Thyroid gland (tissue), 4 donors: ENCODE results near the gene SND1. TPM values are rescaled to one million over a fixed set of nuclear protein-coding genes. Genes with fewer than 3 reads are reported as not detected.

Source experiments
- DNase-seq, 2 donors: peaks; one replicate each; pipeline ENCODE4 v3.0.0-alpha.2; 2019
- H3K27ac ChIP-seq, 3 donors: fragments of 200-600 bp; sonication (generic); 1 replicate in 2 of 3; 2 replicates in 1 of 3; pipeline ENCODE4 v1.5.1; 2016 to 2019; ENCODE audit warnings: mild to moderate bottlenecking in 1 of 3, moderate library complexity in 1 of 3
- H3K27me3 ChIP-seq: fragments of 200-600 bp; sonication (generic); one replicate; pipeline ENCODE4 v1.5.1; 2019
- H3K36me3 ChIP-seq, 2 donors: fragments of 200-600 bp; sonication (generic); one replicate each; pipeline ENCODE4 v1.5.1; 2016 to 2019
- H3K4me1 ChIP-seq, 2 donors: fragments of 200-600 bp; sonication (generic); one replicate each; pipeline ENCODE4 v1.5.1; 2017 to 2019
- H3K4me3 ChIP-seq, 3 donors: fragments of 200-600 bp; sonication (generic); replicated peaks in 1 of 3; 1 replicate in 2 of 3; 2 replicates in 1 of 3; pipeline ENCODE4 v1.5.1; 2016; ENCODE audit warnings: mild to moderate bottlenecking in 1 of 3
- H3K9me3 ChIP-seq: fragments of 200-600 bp; sonication (generic); one replicate; pipeline ENCODE4 v1.5.1; 2017
- CTCF ChIP-seq, 6 experiments: fragments of 200-600 bp in 3 of 6; fragments of 450-650 bp in 3 of 6; sonication (generic) in 3 of 6; IDR thresholded peaks; one replicate each; pipeline ENCODE4 v1.5.1; 2016 to 2019; ENCODE audit warnings: antibody characterized with exemption in 6 of 6, mild to moderate bottlenecking in 2 of 6, inconsistent platforms in 1 of 6, moderate library complexity in 1 of 6
- POLR2A ChIP-seq, 2 donors: fragments of 450-650 bp; IDR thresholded peaks; one replicate each; pipeline ENCODE4 v1.6.1; 2017; ENCODE audit warnings: antibody characterized with exemption in 2 of 2, mild to moderate bottlenecking in 2 of 2, moderate library complexity in 1 of 2
- WGBS, 2 donors: methylation state at CpG; one replicate each; pipeline ENCODE4 v1.1.5; 2017; 5-methylcytosine and 5-hydroxymethylcytosine counted together
- intact Hi-C: fragments of 100-400 bp; cut with DNase I; formaldehyde crosslinking; loops from one replicate; pipeline ENCODE4 v1.15.1; 2023
- total RNA-seq, 4 donors: library from RNA; depleted of rRNA; stranded (reverse); fragments of >200 nt; gene quantifications; one replicate each; pipeline ENCODE4 v1.2.3, GENCODE V29; 2016

SND1 gene
- total RNA-seq, 4 donors from 2014 or later: 126 to 167 (median 144) TPM

- no peaks in the 10 kb centered on the region for H3K9me3 ChIP-seq
- H3K27me3 ChIP-seq: no peaks in the 10 kb centered on the region
- H3K4me3 ChIP-seq: no peak overlapping the region
- TF ChIP-seq POLR2A (IDR thresholded peaks at IDR 0.05): no peak
- H3K4me1 ChIP-seq: peaks cover 9 to 42% of the 10 kb centered on the region in 2 donors
- WGBS, 2 donors: 90 to 94% methylated on average over 2 of the region's 2 CpGs
- no peak overlapping the region for H3K27ac ChIP-seq
- no peak for DNase-seq
- intact Hi-C loops: no loop called here
- no peaks in the 10 kb centered on the region for H3K36me3 ChIP-seq
Observed at GRCh38 chr7:127998671-127999070, 346.7 kb downstream of the SND1 start.

- H3K27me3 ChIP-seq: no peaks in the 10 kb centered on the region
- 90 to 93% methylated on average over 1 of the region's 1 CpG for WGBS, 2 donors
- H3K4me1 ChIP-seq: peaks cover 11 to 48% of the 10 kb centered on the region in 2 donors
- H3K9me3 ChIP-seq: no peaks in the 10 kb centered on the region
- no peak overlapping the region for H3K4me3 ChIP-seq
- DNase-seq: no peak
- H3K36me3 ChIP-seq: no peaks in the 10 kb centered on the region
- no peak overlapping the region for H3K27ac ChIP-seq
- intact Hi-C loops: no loop called here
- TF ChIP-seq POLR2A (IDR thresholded peaks at IDR 0.05): no peak
- no peak for TF ChIP-seq CTCF (IDR thresholded peaks at IDR 0.05)
Observed at GRCh38 chr7:128000048-128000447, 348.1 kb downstream of the SND1 start.

- Histone ChIP-seq H3K36me3 (no peaks in the 10 kb centered on the region), H3K9me3 (no peaks in the 10 kb centered on the region), H3K4me1 (peaks cover 3 to 48% of the 10 kb centered on the region in 2 donors), H3K4me3 (no peak overlapping the region), H3K27me3 (no peaks in the 10 kb centered on the region), H3K27ac (no peak overlapping the region)
- WGBS, 2 donors: 69 to 84% methylated on average over 6 of the region's 6 CpGs
- intact Hi-C loops: no loop called here
- peak in 1 of 2 donors; percentile 7 for DNase-seq
- TF ChIP-seq CTCF (IDR thresholded peaks at IDR 0.05) (no peak), POLR2A (IDR thresholded peaks at IDR 0.05) (no peak)
Observed at GRCh38 chr7:128000854-128001265, 348.9 kb downstream of the SND1 start.

GRCh38 chr7:128003167-128003566 is 351.2 kb downstream of the SND1 start:
- Histone ChIP-seq H3K9me3 (no peaks in the 10 kb centered on the region), H3K36me3 (no peaks in the 10 kb centered on the region), H3K4me3 (no peak overlapping the region), H3K27ac (no peak overlapping the region), H3K4me1 (peaks cover 3 to 56% of the 10 kb centered on the region in 2 donors), H3K27me3 (no peaks in the 10 kb centered on the region)
- 78 to 95% methylated on average over 3 of the region's 3 CpGs for WGBS, 2 donors
- intact Hi-C loops: no loop called here
- TF ChIP-seq POLR2A (IDR thresholded peaks at IDR 0.05) (no peak), CTCF (IDR thresholded peaks at IDR 0.05) (no peak)
- no peak for DNase-seq

DNA sequence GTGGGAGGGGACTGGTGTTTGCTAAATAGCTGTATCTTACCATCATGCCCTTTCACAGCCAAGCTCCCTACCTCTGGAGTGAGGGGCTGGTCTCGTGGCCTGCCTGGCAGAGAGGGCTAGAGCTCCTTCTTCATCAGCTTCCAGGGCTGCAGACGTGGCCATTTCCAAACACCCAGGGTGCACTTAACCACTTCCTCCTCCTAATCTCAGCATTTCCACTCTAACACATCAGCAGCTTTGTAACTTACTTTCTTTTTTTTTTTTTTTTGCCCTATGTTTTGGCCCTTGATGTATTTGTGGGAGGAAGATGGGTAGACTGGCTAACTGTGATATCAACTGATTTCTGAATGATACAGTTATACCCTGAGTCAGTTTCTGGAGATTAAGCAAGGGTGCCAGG is 351.8 kb downstream of the SND1 start:
- Histone ChIP-seq H3K36me3 (no peaks in the 10 kb centered on the region), H3K27me3 (no peaks in the 10 kb centered on the region), H3K4me1 (peaks cover 3 to 54% of the 10 kb centered on the region in 2 donors), H3K9me3 (no peaks in the 10 kb centered on the region), H3K4me3 (no peak overlapping the region), H3K27ac (no peak overlapping the region)
- intact Hi-C loops: no loop called here
- TF ChIP-seq CTCF (IDR thresholded peaks at IDR 0.05): no peak
- TF ChIP-seq POLR2A (IDR thresholded peaks at IDR 0.05): no peak
- no peak for DNase-seq
- 75 to 93% methylated on average over 2 of the region's 2 CpGs for WGBS, 2 donors

GRCh38 chr7:128004623-128005022 is 352.6 kb downstream of the SND1 start:
- Histone ChIP-seq H3K9me3 (no peaks in the 10 kb centered on the region), H3K27ac (no peak overlapping the region), H3K27me3 (no peaks in the 10 kb centered on the region), H3K4me3 (no peak overlapping the region), H3K4me1 (peaks cover 3 to 46% of the 10 kb centered on the region in 2 donors), H3K36me3 (no peaks in the 10 kb centered on the region)
- no peak for DNase-seq
- intact Hi-C loops: no loop called here
- TF ChIP-seq POLR2A (IDR thresholded peaks at IDR 0.05) (no peak), CTCF (IDR thresholded peaks at IDR 0.05) (no peak)
- WGBS, 2 donors: 88 to 92% methylated on average over 6 of the region's 6 CpGs
